Measurements from ENCODE around the gene FSIP1. TPM values are rescaled to one million over a fixed set of nuclear protein-coding genes. Genes with fewer than 3 reads are reported as not detected.

FSIP1 gene
- total RNA-seq, 2 experiments from 2014 or later, result 0.22 to 0.34 TPM

DNA sequence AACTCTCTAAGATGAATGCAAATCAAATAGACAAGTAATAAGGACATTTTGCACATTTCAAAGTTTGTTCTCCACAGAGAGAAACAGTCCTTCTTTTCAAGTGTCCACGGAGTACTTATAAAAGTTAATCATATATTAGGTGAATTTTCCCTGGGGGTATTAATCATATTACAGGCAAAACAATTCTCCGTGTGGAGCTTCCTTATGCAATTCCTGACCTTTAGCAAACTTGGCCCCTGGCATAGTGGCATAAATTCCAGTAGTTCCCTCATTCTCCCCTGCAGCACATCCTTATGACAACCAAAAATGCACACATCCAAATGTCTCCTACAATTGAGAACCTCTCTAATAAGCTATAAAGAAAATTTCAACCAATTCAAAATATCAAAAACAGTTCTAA, 34.4 kb downstream of the FSIP1 start:
- Mint-ChIP-seq H3K4me3 (no peak overlapping the region), H3K36me3 (ENCODE audit: low read depth) (no peaks in the 10 kb centered on the region), H3K9me3 (no peaks in the 10 kb centered on the region), H3K27me3 (peaks cover 35% of the 10 kb centered on the region), H3K4me1 (ENCODE audit: low read depth) (no peaks in the 10 kb centered on the region), H3K27ac (no peak overlapping the region)
- no peak for ATAC-seq (ENCODE audit: poor library complexity)
- POLR2A ChIA-PET, result interaction anchor here (0.7 kb wide), 1 partner anchor 55 kb away, joined by 3 read pairs; no protein-coding TSS in a partner anchor
- intact Hi-C loops (cut with DNase I, micrococcal nuclease), result loop anchor here in 1 of 2 experiments (10.0 kb wide), 1 partner anchor 57 kb away; no protein-coding TSS in a partner anchor
- Histone ChIP-seq H3K27ac (ENCODE audit: low read depth in 1 of 2, low read length in 2 of 2) (no peak overlapping the region), H3K27me3 (ENCODE audit: control insufficient read depth in 1 of 2, insufficient read depth in 2 of 2, low read length in 2 of 2) (peaks cover 0 to 9% of the 10 kb centered on the region in 2 experiments), H3K4me3 (ENCODE audit: low read length) (no peak overlapping the region), H3K36me3 (ENCODE audit: insufficient read depth, low read length) (no peaks in the 10 kb centered on the region), H3K9me3 (ENCODE audit: control insufficient read depth in 1 of 2, insufficient read depth in 1 of 2, low read length in 2 of 2) (no peaks in the 10 kb centered on the region), H3K4me1 (ENCODE audit: insufficient read depth, low read length) (no peaks in the 10 kb centered on the region)
- TF ChIP-seq, protein P1, sequence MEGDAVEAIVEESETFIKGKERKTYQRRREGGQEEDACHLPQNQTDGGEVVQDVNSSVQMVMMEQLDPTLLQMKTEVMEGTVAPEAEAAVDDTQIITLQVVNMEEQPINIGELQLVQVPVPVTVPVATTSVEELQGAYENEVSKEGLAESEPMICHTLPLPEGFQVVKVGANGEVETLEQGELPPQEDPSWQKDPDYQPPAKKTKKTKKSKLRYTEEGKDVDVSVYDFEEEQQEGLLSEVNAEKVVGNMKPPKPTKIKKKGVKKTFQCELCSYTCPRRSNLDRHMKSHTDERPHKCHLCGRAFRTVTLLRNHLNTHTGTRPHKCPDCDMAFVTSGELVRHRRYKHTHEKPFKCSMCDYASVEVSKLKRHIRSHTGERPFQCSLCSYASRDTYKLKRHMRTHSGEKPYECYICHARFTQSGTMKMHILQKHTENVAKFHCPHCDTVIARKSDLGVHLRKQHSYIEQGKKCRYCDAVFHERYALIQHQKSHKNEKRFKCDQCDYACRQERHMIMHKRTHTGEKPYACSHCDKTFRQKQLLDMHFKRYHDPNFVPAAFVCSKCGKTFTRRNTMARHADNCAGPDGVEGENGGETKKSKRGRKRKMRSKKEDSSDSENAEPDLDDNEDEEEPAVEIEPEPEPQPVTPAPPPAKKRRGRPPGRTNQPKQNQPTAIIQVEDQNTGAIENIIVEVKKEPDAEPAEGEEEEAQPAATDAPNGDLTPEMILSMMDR (IDR thresholded peaks at IDR 0.05), result no peak
- DNase-seq, result no peak
- CTCF ChIA-PET, result no interaction called here

DNA sequence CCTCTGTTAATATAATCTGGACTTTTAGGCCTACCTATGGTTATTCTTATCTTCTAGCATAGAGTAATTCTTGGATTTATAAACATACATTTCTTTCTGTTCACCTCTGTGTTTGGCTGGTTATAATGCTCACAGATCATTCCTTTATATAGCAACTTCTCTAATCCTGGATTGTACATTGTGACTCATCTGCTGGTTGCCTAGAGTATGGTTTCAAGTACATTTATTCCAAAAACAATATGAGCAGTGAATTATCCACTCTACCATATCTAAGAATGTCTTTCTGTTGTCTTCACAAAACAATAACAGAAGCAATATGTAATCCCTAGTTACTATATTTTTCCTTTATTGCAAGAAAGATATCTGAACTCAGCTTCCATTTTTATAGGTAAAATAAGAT, 35.3 kb downstream of the FSIP1 start:
- Histone ChIP-seq H3K36me3 (ENCODE audit: insufficient read depth, low read length) (no peaks in the 10 kb centered on the region), H3K9me3 (ENCODE audit: control insufficient read depth in 1 of 2, insufficient read depth in 1 of 2, low read length in 2 of 2) (no peaks in the 10 kb centered on the region), H3K27ac (ENCODE audit: low read depth in 1 of 2, low read length in 2 of 2) (no peak overlapping the region), H3K27me3 (ENCODE audit: control insufficient read depth in 1 of 2, insufficient read depth in 2 of 2, low read length in 2 of 2) (peaks cover 0 to 9% of the 10 kb centered on the region in 2 experiments), H3K4me1 (ENCODE audit: insufficient read depth, low read length) (no peaks in the 10 kb centered on the region), H3K4me3 (ENCODE audit: low read length) (no peak overlapping the region)
- Mint-ChIP-seq H3K27me3 (peaks cover 35% of the 10 kb centered on the region), H3K9me3 (no peaks in the 10 kb centered on the region), H3K27ac (no peak overlapping the region), H3K4me1 (ENCODE audit: low read depth) (no peaks in the 10 kb centered on the region), H3K36me3 (ENCODE audit: low read depth) (no peaks in the 10 kb centered on the region), H3K4me3 (no peak overlapping the region)
- intact Hi-C loops (cut with DNase I, micrococcal nuclease), result loop anchor here in 1 of 2 experiments (10.0 kb wide), 1 partner anchor 57 kb away; no protein-coding TSS in a partner anchor
- ChIA-PET CTCF (no interaction called here), POLR2A (no interaction called here)
- no peak for ATAC-seq (ENCODE audit: poor library complexity)
- no peak for DNase-seq
- TF ChIP-seq, protein P1 (IDR thresholded peaks at IDR 0.05), result no peak

DNA sequence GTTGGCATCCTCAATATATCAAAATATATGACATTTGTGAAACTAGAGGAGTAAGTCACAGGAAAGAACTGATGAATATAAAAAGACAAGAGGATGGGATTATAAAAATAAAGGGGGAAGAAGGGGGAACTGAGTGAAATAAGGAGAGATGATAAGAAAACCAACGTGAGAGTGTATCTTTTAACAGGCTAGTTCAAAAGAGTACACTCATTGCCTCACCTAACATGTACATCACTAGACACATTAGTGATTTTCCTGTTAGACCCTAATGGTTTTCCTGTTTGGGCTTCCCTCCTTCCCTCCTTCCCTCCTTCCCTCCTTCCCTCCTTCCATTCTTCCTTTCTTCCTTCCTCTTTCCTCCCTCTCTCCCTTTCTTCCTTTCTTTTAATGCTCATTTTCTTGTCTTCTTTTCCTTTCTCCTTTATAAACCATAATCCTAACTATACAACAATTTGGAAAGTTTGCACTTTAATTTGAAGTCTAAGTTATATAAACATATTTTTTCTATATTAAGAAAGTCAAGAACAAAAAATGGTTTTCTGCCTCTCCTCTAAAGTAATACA, 35.8 kb downstream of the FSIP1 start:
- no peak overlapping the region for H3K4me3 ChIP-seq (ENCODE audit: low read length)
- H3K27ac ChIP-seq (ENCODE audit: low read depth in 1 of 2, low read length in 2 of 2), result no peak overlapping the region
- POLR2A ChIA-PET, result no interaction called here
- DNase-seq (no peak), ATAC-seq (ENCODE audit: poor library complexity) (no peak)
- no peak overlapping the region for H3K27ac Mint-ChIP-seq
- H3K9me3 ChIP-seq (ENCODE audit: control insufficient read depth in 1 of 2, insufficient read depth in 1 of 2, low read length in 2 of 2), result no peaks in the 10 kb centered on the region
- H3K27me3 Mint-ChIP-seq, result peaks cover 38% of the 10 kb centered on the region
- peaks cover 0 to 9% of the 10 kb centered on the region in 2 experiments for H3K27me3 ChIP-seq (ENCODE audit: control insufficient read depth in 1 of 2, insufficient read depth in 2 of 2, low read length in 2 of 2)
- no peak overlapping the region for H3K4me3 Mint-ChIP-seq
- CTCF ChIA-PET, result no interaction called here
- H3K9me3 Mint-ChIP-seq, result no peaks in the 10 kb centered on the region
- no peaks in the 10 kb centered on the region for H3K4me1 Mint-ChIP-seq (ENCODE audit: low read depth)
- H3K36me3 Mint-ChIP-seq (ENCODE audit: low read depth), result no peaks in the 10 kb centered on the region
- H3K4me1 ChIP-seq (ENCODE audit: insufficient read depth, low read length), result no peaks in the 10 kb centered on the region
- H3K36me3 ChIP-seq (ENCODE audit: insufficient read depth, low read length), result no peaks in the 10 kb centered on the region
- TF ChIP-seq, protein P1 (IDR thresholded peaks at IDR 0.05), result no peak
- intact Hi-C loops (cut with DNase I, micrococcal nuclease), result loop anchor here in 1 of 2 experiments (10.0 kb wide), 1 partner anchor 58 kb away; no protein-coding TSS in a partner anchor

Measured in CD4-positive, alpha-beta T cell (primary cell).